HEK293 (cell line): ENCODE data around the gene GPR63.

ENCODE experiments used
- CTCF ChIA-PET: fragments of 350-600 bp; formaldehyde crosslinking; extraction: SDS; loops from one replicate; lab custom pipeline; 2021; ENCODE audit warnings: antibody characterized with exemption; lab: Yijun Ruan, JAX
- POLR2A ChIA-PET: fragments of 300-600 bp; formaldehyde crosslinking; extraction: SDS; loops from one replicate; lab custom pipeline; 2020; ENCODE audit warnings: antibody characterized with exemption, inconsistent platforms; lab: Yijun Ruan, JAX
- H3K27ac ChIP-seq: fragments of 200-500 bp; sonication (Bioruptor generic); 2 replicates; pipeline ENCODE4 v1.5.1; 2014; ENCODE audit warnings: low read depth, low read length, control low read depth, inconsistent platforms; ENCODE audit errors: extremely low read depth
- H3K36me3 ChIP-seq, 2 experiments: fragments of 200-500 bp in 1 of 2; sonication (Bioruptor generic) in 1 of 2; 1 replicate in 1 of 2; 2 replicates in 1 of 2; pipeline ENCODE4 v1.5.1; 2014 to 2017; ENCODE audit warnings: inconsistent platforms in 2 of 2, low read length in 2 of 2; ENCODE audit not compliant: control insufficient read depth in 2 of 2, insufficient read depth in 1 of 2
- H3K4me1 ChIP-seq: fragments of 200-500 bp; sonication (Bioruptor generic); 2 replicates; pipeline ENCODE4 v1.5.1; 2014; ENCODE audit warnings: mild to moderate bottlenecking, low read length, inconsistent platforms; ENCODE audit not compliant: control insufficient read depth, insufficient read depth
- H3K4me3 ChIP-seq: 2 replicates; pipeline ENCODE4 v1.5.1; 2011; ENCODE audit warnings: low read depth, mild to moderate bottlenecking, control low read depth, low read length, moderate library complexity
- H3K9me3 ChIP-seq: fragments of 200-500 bp; sonication (Bioruptor generic); 2 replicates; pipeline ENCODE4 v1.5.1; 2014; ENCODE audit warnings: low read depth, low read length, inconsistent platforms; ENCODE audit not compliant: control insufficient read depth, insufficient read depth
- ATF2 ChIP-seq: fragments of 450-650 bp; formaldehyde crosslinking; IDR thresholded peaks from 2 replicates; pipeline ENCODE4 v1.5.1; 2016; ENCODE audit warnings: missing biosample characterization, missing genetic modification characterization, low read depth
- HOXA7 ChIP-seq: sonication (generic); formaldehyde crosslinking; IDR thresholded peaks from 2 replicates; pipeline ENCODE4 v1.8.1; 2022; ENCODE audit warnings: missing genetic modification reagents, borderline replicate concordance
- PRDM1 ChIP-seq: fragments of 450-650 bp; formaldehyde crosslinking; IDR thresholded peaks from 2 replicates; pipeline ENCODE4; 2016; ENCODE audit warnings: missing biosample characterization, missing genetic modification characterization
- RBAK ChIP-seq: fragments of 450-650 bp; formaldehyde crosslinking; IDR thresholded peaks from 2 replicates; pipeline ENCODE4 v1.5.1; 2016; ENCODE audit warnings: missing biosample characterization, missing genetic modification characterization
- REST ChIP-seq: fragments of 450-650 bp; formaldehyde crosslinking; IDR thresholded peaks from 2 replicates; pipeline ENCODE4 v1.5.1; 2016; ENCODE audit warnings: missing biosample characterization, missing genetic modification characterization
- SP2 ChIP-seq: fragments of 450-650 bp; formaldehyde crosslinking; IDR thresholded peaks from 2 replicates; pipeline ENCODE4 v1.5.1; 2016; ENCODE audit warnings: missing biosample characterization, missing genetic modification characterization
- YY2 ChIP-seq: fragments of 450-650 bp; formaldehyde crosslinking; IDR thresholded peaks from 2 replicates; pipeline ENCODE4 v1.5.1; 2016; ENCODE audit warnings: missing biosample characterization, missing genetic modification characterization
- ZBTB48 ChIP-seq: fragments of 450-650 bp; formaldehyde crosslinking; IDR thresholded peaks from 2 replicates; pipeline ENCODE4 v1.5.1; 2016; ENCODE audit warnings: missing biosample characterization, missing genetic modification characterization
- ZFP69B ChIP-seq: fragments of 450-650 bp; formaldehyde crosslinking; IDR thresholded peaks from 2 replicates; pipeline ENCODE4 v1.5.1; 2016; ENCODE audit warnings: missing biosample characterization, missing genetic modification characterization
- ZNF138 ChIP-seq: fragments of 450-650 bp; formaldehyde crosslinking; IDR thresholded peaks from 2 replicates; pipeline ENCODE4 v1.5.1; 2016; ENCODE audit warnings: missing biosample characterization, missing genetic modification characterization, borderline replicate concordance
- ZNF146 ChIP-seq: fragments of 450-650 bp; formaldehyde crosslinking; IDR thresholded peaks from 2 replicates; pipeline ENCODE4 v1.5.1; 2016; ENCODE audit warnings: missing biosample characterization, missing genetic modification characterization
- ZNF155 ChIP-seq: fragments of 450-650 bp; formaldehyde crosslinking; IDR thresholded peaks from 2 replicates; pipeline ENCODE4 v1.5.1; 2016; ENCODE audit warnings: missing biosample characterization, missing genetic modification characterization
- ZNF2 ChIP-seq: fragments of 450-650 bp; formaldehyde crosslinking; IDR thresholded peaks from 2 replicates; pipeline ENCODE4 v1.5.1; 2016; ENCODE audit warnings: missing biosample characterization, missing genetic modification characterization
- ZNF23 ChIP-seq: fragments of 450-650 bp; formaldehyde crosslinking; IDR thresholded peaks from 2 replicates; pipeline ENCODE4 v1.5.1; 2016; ENCODE audit warnings: missing biosample characterization, missing genetic modification characterization, borderline replicate concordance
- ZNF423 ChIP-seq: fragments of 450-650 bp; formaldehyde crosslinking; IDR thresholded peaks from 2 replicates; pipeline ENCODE4 v1.5.1; 2016; ENCODE audit warnings: missing biosample characterization, missing genetic modification characterization
- ZNF488 ChIP-seq: fragments of 450-650 bp; formaldehyde crosslinking; IDR thresholded peaks from 2 replicates; pipeline ENCODE4 v1.5.1; 2016; ENCODE audit warnings: missing biosample characterization, missing genetic modification characterization
- ZNF514 ChIP-seq: fragments of 450-650 bp; formaldehyde crosslinking; IDR thresholded peaks from 2 replicates; pipeline ENCODE4 v1.5.1; 2016; ENCODE audit warnings: missing biosample characterization, missing genetic modification characterization
- ZNF548 ChIP-seq: fragments of 450-650 bp; formaldehyde crosslinking; IDR thresholded peaks from 2 replicates; pipeline ENCODE4 v1.5.1; 2016; ENCODE audit warnings: missing biosample characterization, missing genetic modification characterization
- ZNF623 ChIP-seq: fragments of 450-650 bp; formaldehyde crosslinking; IDR thresholded peaks from 2 replicates; pipeline ENCODE4 v1.5.1; 2016; ENCODE audit warnings: missing biosample characterization, missing genetic modification characterization
- ZSCAN23 ChIP-seq: fragments of 450-650 bp; formaldehyde crosslinking; IDR thresholded peaks from 2 replicates; pipeline ENCODE4 v1.5.1; 2016; ENCODE audit warnings: missing biosample characterization, missing genetic modification characterization

GPR63 gene

GRCh38 chr6:96862560-96862959, 25.3 kb upstream of the GPR63 start:
- ChIA-PET POLR2A (no interaction called here), CTCF (no interaction called here)
- Histone ChIP-seq H3K4me3 (no peak overlapping the region), H3K27ac (no peak overlapping the region), H3K36me3 (no peaks in the 10 kb centered on the region), H3K4me1 (no peaks in the 10 kb centered on the region), H3K9me3 (no peaks in the 10 kb centered on the region)
- no peak for TF ChIP-seq ZNF138 (tag by site-specific recombination)
- TF ChIP-seq ZNF623: no peak
- no peak for TF ChIP-seq ZSCAN23
- no peak for TF ChIP-seq HOXA7 (CRISPR knock-in tag)

- ChIA-PET POLR2A (no interaction called here), CTCF (no interaction called here)
- H3K4me3 ChIP-seq: no peak overlapping the region
- no peak overlapping the region for H3K27ac ChIP-seq
- H3K4me1 ChIP-seq: no peaks in the 10 kb centered on the region
- no peak for TF ChIP-seq ZNF155 (tag by site-specific recombination)
- TF ChIP-seq SP2 (tag by site-specific recombination): no peak
- no peak for TF ChIP-seq ZNF488 (tag by site-specific recombination)
- no peak for TF ChIP-seq ZNF514 (tag by site-specific recombination)
- TF ChIP-seq ZNF548: no peak
- TF ChIP-seq ZBTB48 (tag by site-specific recombination): no peak
- TF ChIP-seq ZNF23 (tag by site-specific recombination): no peak
- no peak for TF ChIP-seq ZNF146 (tag by site-specific recombination)
- no peak for TF ChIP-seq ATF2 (tag by site-specific recombination)
- no peak for TF ChIP-seq RBAK (tag by site-specific recombination)
- no peak for TF ChIP-seq ZNF423 (tag by site-specific recombination)
- TF ChIP-seq ZNF2 (tag by site-specific recombination): no peak
- no peak for TF ChIP-seq YY2 (tag by site-specific recombination)
- no peak for TF ChIP-seq PRDM1 (tag by site-specific recombination)
- no peak for TF ChIP-seq REST
- no peak for TF ChIP-seq ZFP69B (tag by site-specific recombination)
- H3K9me3 ChIP-seq: no peaks in the 10 kb centered on the region
- no peaks in the 10 kb centered on the region for H3K36me3 ChIP-seq
Measured at GRCh38 chr6:96861588-96861987, 24.3 kb upstream of the GPR63 start.
